Parathyroid adenoma (tissue), 2 donors: ENCODE results near the gene RPL29.

ENCODE experiments used
- H2AFZ ChIP-seq: fragments of 300-600 bp; sonication (generic); one replicate; pipeline ENCODE4 v1.7.0; 2017; ENCODE audit warnings: antibody characterized with exemption, mild to moderate bottlenecking
- H3K27ac ChIP-seq: fragments of 300-600 bp; sonication (generic); one replicate; pipeline ENCODE4 v1.7.0; 2017
- H3K27me3 ChIP-seq: fragments of 300-600 bp; sonication (generic); one replicate; pipeline ENCODE4 v1.7.0; 2017; ENCODE audit warnings: low read length; ENCODE audit not compliant: control insufficient read depth, insufficient read depth
- H3K36me3 ChIP-seq: fragments of 300-600 bp; sonication (generic); one replicate; pipeline ENCODE4 v1.7.0; 2017; ENCODE audit warnings: low read length; ENCODE audit not compliant: control insufficient read depth, insufficient read depth
- H3K4me1 ChIP-seq: fragments of 300-600 bp; sonication (generic); one replicate; pipeline ENCODE4 v1.7.0; 2017; ENCODE audit warnings: control low read depth
- H3K4me2 ChIP-seq: fragments of 300-600 bp; sonication (generic); one replicate; pipeline ENCODE4 v1.7.0; 2017; ENCODE audit warnings: low read length
- H3K4me3 ChIP-seq: fragments of 300-600 bp; sonication (generic); one replicate; pipeline ENCODE4 v1.7.0; 2017; ENCODE audit warnings: low read depth, low read length
- H3K79me2 ChIP-seq: fragments of 300-600 bp; sonication (generic); one replicate; pipeline ENCODE4 v1.7.0; 2017; ENCODE audit warnings: control low read depth
- H3K9ac ChIP-seq: fragments of 300-600 bp; sonication (generic); one replicate; pipeline ENCODE4 v1.7.0; 2017; ENCODE audit warnings: mild to moderate bottlenecking
- H3K9me3 ChIP-seq: fragments of 300-600 bp; sonication (generic); one replicate; pipeline ENCODE4 v1.7.0; 2017; ENCODE audit warnings: low read length; ENCODE audit not compliant: control insufficient read depth
- CTCF ChIP-seq: fragments of 300-600 bp; sonication (generic); IDR thresholded peaks from one replicate; pipeline ENCODE4 v1.7.0; 2017; ENCODE audit warnings: antibody characterized with exemption, mild to moderate bottlenecking
- donor health status: primary hyperparathyroidism.

The RPL29 gene

GRCh38 chr3:52040600-52040999, 44.9 kb upstream of the RPL29 start:
- Histone ChIP-seq H3K36me3 (no peaks in the 10 kb centered on the region), H3K27ac (no peak overlapping the region), H3K9ac (no peak overlapping the region), H2AFZ (no peak overlapping the region), H3K4me2 (no peak overlapping the region), H3K9me3 (no peaks in the 10 kb centered on the region), H3K4me3 (no peak overlapping the region), H3K79me2 (no peaks in the 10 kb centered on the region), H3K4me1 (no peaks in the 10 kb centered on the region), H3K27me3 (no peaks in the 10 kb centered on the region)
- TF ChIP-seq CTCF: no peak

GRCh38 chr3:52039846-52040245, 44.2 kb upstream of the RPL29 start:
- TF ChIP-seq CTCF: no peak
- Histone ChIP-seq H3K9me3 (no peaks in the 10 kb centered on the region), H3K79me2 (no peaks in the 10 kb centered on the region), H3K27ac (no peak overlapping the region), H3K27me3 (no peaks in the 10 kb centered on the region), H3K4me1 (no peaks in the 10 kb centered on the region), H3K4me3 (no peak overlapping the region), H3K4me2 (no peak overlapping the region), H3K36me3 (no peaks in the 10 kb centered on the region), H2AFZ (no peak overlapping the region), H3K9ac (no peak overlapping the region)

GRCh38 chr3:52039426-52039825, 43.7 kb upstream of the RPL29 start:
- Histone ChIP-seq H3K9me3 (no peaks in the 10 kb centered on the region), H3K4me2 (no peak overlapping the region), H3K9ac (no peak overlapping the region), H3K27me3 (no peaks in the 10 kb centered on the region), H3K4me3 (no peak overlapping the region), H3K4me1 (no peaks in the 10 kb centered on the region), H3K79me2 (no peaks in the 10 kb centered on the region), H3K36me3 (no peaks in the 10 kb centered on the region), H3K27ac (no peak overlapping the region), H2AFZ (no peak overlapping the region)
- no peak for TF ChIP-seq CTCF

GRCh38 chr3:52038227-52038626, 42.5 kb upstream of the RPL29 start:
- H3K36me3 ChIP-seq: no peaks in the 10 kb centered on the region
- H3K4me1 ChIP-seq: no peaks in the 10 kb centered on the region
- no peak overlapping the region for H2AFZ ChIP-seq
- no peak overlapping the region for H3K4me2 ChIP-seq
- H3K9ac ChIP-seq: no peak overlapping the region
- no peak overlapping the region for H3K27ac ChIP-seq
- TF ChIP-seq CTCF: no peak
- H3K79me2 ChIP-seq: no peaks in the 10 kb centered on the region
- no peaks in the 10 kb centered on the region for H3K9me3 ChIP-seq
- no peaks in the 10 kb centered on the region for H3K27me3 ChIP-seq
- no peak overlapping the region for H3K4me3 ChIP-seq

GRCh38 chr3:52037291-52037690, 41.6 kb upstream of the RPL29 start:
- no peak overlapping the region for H3K4me2 ChIP-seq
- no peak overlapping the region for H3K9ac ChIP-seq
- no peaks in the 10 kb centered on the region for H3K27me3 ChIP-seq
- no peak overlapping the region for H2AFZ ChIP-seq
- no peak overlapping the region for H3K27ac ChIP-seq
- no peaks in the 10 kb centered on the region for H3K4me1 ChIP-seq
- no peak for TF ChIP-seq CTCF
- no peaks in the 10 kb centered on the region for H3K79me2 ChIP-seq
- H3K9me3 ChIP-seq: no peaks in the 10 kb centered on the region
- no peaks in the 10 kb centered on the region for H3K36me3 ChIP-seq
- no peak overlapping the region for H3K4me3 ChIP-seq
